HG02943 (cell line): ENCODE measurements around the gene CYB5B.
"Not testable (repeated sequence)": the region's sequence is repeated elsewhere in the genome, so short reads cannot be mapped to it uniquely, and the experiment has no call there.

Experiments used
- ATAC-seq: cut with Tn5 transposase; IDR thresholded peaks from one replicate; pipeline ENCODE4 v1.9.1; 2021; ENCODE audit warnings: mild to moderate bottlenecking, low read depth, moderate library complexity; ENCODE audit not compliant: unreplicated experiment

Gene CYB5B

GRCh38 chr16:69407702-69408323 is 16.6 kb upstream of the CYB5B start:
- ATAC-seq: no peak

GRCh38 chr16:69408475-69408874 is 15.9 kb upstream of the CYB5B start:
- no peak for ATAC-seq

DNA sequence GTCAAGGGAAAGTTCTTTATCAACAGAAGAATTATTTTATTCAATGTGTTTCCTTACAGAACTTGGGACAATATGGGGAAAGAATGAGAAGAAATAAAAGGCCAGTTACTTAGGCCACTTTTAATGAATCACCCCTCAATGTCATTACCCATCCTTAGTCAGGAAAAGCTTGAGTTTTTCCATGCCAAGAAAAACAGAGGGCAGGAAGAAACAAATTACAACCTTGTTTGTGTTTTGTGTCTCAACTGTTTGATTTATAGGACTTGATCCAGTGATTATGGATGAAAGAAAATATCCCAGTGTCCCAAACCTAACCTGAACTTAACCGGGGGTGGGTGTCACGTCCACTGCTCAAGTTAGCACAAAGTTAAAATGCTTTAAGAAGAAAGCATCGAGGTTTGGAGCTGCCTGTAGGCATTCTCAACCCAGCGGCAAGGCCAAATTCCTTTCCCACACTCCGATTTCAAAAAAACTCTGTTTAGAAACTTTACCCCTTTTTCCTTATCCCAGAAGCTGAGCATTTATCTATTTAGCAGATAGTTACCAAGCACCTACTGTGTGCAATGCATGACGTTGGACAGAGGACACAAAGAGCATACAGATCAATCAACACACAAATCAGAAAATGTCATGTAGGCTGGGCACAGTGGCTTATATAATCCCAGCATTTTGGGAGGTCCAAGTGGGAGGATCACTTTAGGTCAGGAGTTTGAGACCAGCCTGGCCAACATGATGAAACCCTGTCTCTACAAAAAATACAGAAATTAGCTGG is 14.0 kb upstream of the CYB5B start:
- no peak for ATAC-seq

DNA sequence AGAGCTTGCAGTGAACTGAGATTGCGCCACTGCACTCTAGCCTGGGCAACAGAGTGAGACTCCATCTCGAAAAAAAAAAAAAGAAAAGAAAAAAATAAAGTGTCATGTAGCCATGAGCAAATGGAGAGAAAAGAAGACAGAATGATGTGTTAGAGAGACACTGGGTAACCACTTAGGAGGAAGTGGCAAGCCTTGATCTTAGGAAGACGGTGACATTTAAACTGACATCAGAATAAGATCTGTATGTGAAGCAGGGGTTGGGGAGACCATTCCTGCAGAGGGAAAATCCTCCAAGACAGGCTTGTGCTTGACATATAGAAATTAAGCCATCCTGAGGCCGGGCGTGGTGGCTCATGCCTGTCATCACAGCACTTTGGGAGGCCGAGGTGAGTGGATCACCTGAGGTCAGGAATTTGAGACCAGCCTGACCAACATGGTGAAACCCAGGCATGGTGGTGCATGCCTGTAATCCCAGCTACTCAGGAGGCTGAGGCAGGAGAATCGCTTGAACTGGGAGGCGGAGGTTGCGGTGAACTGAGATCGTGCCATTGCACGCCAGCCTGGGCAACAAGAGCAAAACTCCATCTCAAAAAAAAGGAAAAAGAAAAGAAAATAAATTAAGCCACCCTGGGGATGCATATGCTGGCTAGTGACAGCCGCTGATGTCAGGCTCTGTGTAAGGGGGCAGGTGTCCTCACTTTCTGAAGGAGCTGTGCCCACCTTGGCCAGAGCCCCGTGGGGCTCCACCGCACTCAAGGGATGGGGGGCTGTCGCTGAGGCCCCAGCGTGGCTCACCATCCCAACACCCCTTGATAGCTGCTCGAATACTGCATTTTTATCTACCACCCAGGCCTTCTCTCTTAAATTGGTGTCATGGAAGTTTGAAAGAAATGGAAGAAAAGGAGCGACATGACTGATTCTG is 13.1 kb upstream of the CYB5B start:
- no peak for ATAC-seq

DNA sequence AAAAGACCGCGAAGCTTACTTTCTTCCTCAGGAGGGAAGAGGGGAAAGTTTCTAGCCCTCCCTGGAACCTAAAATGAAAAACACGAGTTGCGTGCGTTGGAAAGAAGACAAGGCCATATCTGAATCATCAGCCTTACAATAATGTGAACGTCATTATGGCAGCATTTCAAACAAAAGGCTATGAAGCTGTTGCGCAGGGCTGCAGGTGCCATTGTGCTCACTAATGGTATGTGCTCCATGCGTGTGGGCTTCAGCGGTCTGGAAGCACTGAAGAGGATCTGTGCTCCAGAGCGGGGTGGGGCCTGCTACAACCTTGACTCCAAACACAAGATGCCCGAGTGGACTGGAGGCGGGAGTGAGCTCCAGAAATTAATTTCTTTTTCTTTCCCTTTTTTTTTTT is 12.1 kb upstream of the CYB5B start:
- ATAC-seq: no peak

DNA sequence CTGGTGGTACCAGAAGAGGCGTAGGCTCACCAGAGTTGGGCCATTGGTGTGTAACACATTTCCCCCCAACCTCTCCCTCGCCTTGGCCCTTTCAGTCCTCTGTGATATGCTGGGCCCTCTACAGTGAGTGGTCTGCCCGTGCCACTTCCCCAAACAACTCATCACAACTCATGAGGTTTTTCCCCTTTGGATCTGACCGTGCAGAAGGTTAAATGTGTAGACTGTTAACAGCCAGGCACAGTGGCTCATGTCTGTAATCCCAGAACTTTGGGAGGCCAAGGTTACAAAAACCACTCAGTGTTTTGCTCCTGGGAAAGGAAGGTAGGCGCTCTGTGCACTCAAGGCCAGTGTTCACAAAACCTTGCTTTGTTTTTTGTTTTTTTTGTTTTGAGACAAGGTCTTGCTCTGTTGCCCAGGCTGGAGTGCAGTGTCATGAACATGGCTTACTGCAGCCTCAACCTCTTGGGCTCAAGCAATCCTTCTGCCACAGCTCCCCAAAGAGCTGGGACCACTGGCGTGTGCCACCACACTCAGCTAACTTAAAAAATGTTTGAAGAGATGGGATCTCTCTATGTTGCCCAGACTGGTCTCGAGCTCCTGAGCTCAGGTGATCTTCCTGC is 11.3 kb upstream of the CYB5B start:
- ATAC-seq: no peak

DNA sequence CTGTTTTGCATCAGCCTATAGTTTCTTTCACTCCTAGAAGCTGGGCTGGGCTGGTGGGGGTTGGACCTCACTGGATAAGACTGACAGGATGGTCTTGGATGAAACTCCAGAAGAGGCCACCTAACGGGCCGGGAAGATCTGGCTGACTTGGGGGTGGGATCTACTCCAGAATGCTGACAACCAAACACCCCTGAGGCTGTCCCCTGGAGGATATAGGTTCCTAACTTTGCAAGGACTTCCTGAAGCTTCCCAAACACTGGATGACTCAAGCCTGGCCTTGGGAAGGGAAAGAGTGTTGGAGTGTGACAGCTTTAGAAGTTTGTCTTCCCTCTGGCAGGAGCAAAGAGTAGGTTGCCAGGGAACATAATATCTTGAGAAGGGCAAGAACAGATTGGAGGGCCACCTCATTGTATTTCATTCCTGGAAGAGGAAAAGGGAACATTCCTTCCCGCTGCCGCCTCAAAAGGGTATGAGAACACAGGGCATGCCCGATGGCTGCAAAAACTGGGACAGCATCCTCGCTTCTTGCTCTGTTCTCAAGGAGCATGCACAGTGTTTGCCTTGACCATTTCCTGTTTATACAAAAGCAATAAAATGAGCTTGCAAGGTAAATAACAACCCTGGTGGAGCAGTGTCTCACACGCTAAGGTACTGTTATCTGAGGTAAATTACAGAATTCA is 6.8 kb upstream of the CYB5B start:
- no peak for ATAC-seq

DNA sequence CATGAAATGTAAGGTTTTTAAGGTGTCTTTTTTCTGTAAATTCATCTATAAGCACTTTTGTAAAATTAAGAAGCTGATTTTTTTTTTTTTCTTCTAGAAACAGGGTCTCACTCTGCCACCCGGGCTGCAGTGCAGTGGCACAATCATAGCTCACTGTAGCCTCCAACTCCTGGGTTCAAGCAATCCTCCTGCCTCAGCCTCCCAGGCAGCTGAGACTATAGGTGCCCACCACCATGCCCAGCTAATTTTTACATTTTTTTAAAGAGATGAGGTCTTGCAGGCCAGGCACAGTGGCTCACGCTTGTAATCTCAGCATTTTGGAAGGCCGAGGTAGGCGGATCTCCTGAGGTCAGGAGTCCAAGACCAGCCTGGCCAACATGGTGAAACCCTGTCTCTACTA is 4.5 kb upstream of the CYB5B start:
- no peak for ATAC-seq

- ATAC-seq: no peak
These were observed 1.2 kb upstream of the CYB5B start for GRCh38 chr16:69423189-69423588.

- no peak for ATAC-seq
These were observed 741 bp downstream of the CYB5B start for GRCh38 chr16:69424935-69425784.

DNA sequence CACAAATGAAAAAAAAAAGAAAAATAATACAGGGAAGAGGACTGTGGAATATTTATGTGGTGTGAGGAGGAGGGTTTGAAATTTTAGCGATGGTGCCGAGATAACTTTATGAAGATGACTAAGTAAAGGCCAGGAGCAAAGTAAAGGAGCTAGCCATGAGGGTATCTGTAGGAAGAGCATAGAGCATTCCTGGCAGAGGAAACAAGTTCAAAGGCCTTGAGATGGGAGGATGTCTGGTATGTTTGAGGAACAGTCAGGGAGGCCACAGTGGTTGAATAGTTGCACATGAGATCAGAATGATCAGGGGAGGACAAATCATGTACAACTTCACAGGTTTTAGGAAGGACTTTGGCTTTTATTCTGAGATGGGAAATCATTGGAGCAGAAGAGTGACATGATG is 4.2 kb downstream of the CYB5B start:
- ATAC-seq: no peak

DNA sequence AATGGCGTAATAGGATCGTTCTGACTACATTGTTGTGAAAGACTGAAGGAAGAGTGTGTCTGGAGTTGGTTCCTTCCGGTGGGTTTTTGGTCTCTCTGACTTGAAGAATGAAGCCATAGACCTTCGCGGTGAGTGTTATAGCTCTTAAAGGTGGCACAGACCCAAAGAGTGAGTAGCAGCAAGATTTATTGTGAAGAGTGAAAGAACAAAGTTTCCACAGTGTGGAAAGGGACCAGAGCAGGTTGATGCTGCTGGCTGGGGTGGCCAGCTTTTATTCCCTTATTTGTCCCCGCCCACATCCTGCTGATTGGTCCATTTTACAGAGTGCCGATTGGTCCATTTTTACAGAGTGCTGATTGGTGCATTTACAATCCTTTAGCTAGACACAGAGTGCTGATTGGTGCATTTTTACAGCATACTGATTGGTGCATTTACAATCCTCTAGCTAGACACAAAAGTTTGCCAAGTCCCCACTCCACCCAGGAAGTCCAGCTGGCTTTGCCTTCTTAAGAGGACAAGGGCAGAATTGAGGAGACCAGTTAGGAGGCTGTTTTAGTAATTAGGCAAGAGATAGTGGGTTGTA is 4.7 kb downstream of the CYB5B start:
- ATAC-seq: not testable (repeated sequence)

- no peak for ATAC-seq
These were observed 7.6 kb downstream of the CYB5B start for GRCh38 chr16:69431948-69432468.

GRCh38 chr16:69434066-69434465 is 9.6 kb downstream of the CYB5B start:
- ATAC-seq: no peak

DNA sequence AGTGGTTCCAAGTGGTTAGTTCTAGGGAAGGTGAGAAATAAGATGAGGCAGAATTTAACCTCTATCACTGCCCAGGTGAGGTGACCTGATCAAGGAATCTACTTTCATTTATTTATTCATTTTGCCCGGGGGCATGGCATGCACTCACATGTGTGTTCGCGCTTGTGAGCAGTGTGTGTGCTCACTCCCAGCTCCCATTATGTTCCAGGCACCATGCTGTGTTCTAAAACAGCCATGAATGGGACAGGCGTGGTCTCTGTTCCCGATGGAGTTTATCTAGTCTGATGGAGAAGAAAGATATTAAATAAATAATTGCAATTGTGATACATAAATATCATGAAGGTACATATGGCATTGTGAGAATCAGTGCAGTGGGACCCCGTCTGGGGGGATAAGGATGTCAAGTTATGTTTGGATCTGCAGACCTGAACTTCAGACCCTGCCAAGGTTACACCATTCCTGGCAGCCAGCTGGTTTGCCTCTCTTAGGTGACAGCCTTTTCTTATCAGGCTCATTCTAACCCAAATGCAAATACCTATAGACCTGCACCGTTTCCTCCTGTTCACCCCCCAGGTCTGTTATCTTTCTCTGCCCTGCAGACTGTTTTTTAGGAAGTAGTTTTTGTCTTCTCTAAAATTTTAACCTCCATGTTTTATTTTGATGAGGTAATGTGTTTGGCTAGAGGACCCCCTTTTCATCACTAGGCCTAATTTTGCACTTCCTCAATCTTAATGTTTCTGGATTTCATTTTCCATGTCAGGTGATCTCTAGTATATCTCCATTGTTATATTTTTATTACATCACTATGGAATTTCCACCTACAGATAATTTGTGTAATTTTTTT is 11.8 kb downstream of the CYB5B start:
- no peak for ATAC-seq

DNA sequence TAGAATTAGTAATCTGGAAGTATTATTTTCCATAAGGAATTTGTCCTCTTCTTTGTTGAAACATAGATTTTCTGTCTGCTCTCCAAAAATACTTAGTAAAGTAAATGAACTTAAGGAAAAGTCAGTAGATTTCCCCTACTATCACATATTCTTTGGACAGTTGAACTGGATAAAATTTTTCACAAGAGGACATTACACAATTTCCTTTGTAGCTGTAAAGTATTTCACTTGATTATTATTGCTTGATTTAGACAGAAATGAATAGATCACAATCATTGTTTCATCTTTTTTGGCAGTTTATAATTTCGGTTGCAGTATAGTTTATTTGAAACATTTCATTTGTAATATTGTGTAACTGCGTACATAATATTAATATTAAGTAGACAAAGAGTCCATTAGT is 12.5 kb downstream of the CYB5B start:
- ATAC-seq: no peak

DNA sequence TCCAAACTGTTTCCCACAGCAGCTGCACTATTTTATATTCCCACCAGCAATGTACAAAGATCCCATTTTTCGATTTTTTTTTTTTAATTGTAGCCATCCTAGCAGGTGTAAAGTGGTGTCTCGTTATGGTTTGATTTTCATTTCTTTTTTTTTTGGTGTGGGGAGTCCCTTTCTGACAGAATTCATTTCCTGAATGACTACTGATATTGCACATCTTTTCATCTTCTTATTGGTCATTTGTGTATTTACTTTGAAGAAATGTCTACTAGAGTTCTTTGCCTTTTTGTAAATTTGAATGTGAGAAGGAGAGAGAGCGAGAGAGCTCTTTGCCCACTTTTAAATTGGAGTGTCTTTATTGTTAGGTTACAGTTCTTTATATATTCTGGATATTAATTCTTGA is 14.0 kb downstream of the CYB5B start:
- ATAC-seq: no peak

GRCh38 chr16:69440250-69440649 is 15.8 kb downstream of the CYB5B start:
- no peak for ATAC-seq
